Muscle layer of duodenum (tissue), 2 donors: ENCODE data around the gene PPFIBP1.
"Not testable (repeated sequence)": the region's sequence is repeated elsewhere in the genome, so short reads cannot be mapped to it uniquely, and the experiment has no call there.

Experiments
- H3K27ac ChIP-seq: one replicate; pipeline ENCODE4 v1.7.0; 2013; ENCODE audit warnings: mild to moderate bottlenecking, low read length
- H3K27me3 ChIP-seq: one replicate; pipeline ENCODE4 v1.7.0; 2013; ENCODE audit warnings: low read depth, mild to moderate bottlenecking, control low read depth, low read length
- H3K36me3 ChIP-seq, 2 donors: one replicate each; pipeline ENCODE4 v1.7.0; 2013; ENCODE audit warnings: low read length in 2 of 2, control low read depth in 1 of 2, mild to moderate bottlenecking in 1 of 2; ENCODE audit not compliant: insufficient read depth in 2 of 2, control insufficient read depth in 1 of 2
- H3K4me1 ChIP-seq, 2 donors: one replicate each; pipeline ENCODE4 v1.7.0; 2013; ENCODE audit warnings: low read length in 2 of 2, mild to moderate bottlenecking in 2 of 2, control low read depth in 1 of 2, moderate library complexity in 1 of 2; ENCODE audit not compliant: insufficient read depth in 2 of 2, control insufficient read depth in 1 of 2
- H3K4me3 ChIP-seq, 2 donors: one replicate each; pipeline ENCODE4 v1.7.0; 2013; ENCODE audit warnings: low read length in 2 of 2, low read depth in 1 of 2, mild to moderate bottlenecking in 1 of 2
- H3K9me3 ChIP-seq, 2 donors: one replicate each; pipeline ENCODE4 v1.7.0; 2013; ENCODE audit warnings: low read length in 2 of 2, control low read depth in 1 of 2, mild to moderate bottlenecking in 1 of 2; ENCODE audit not compliant: control insufficient read depth in 1 of 2
- donor health status: healthy.

Gene PPFIBP1

DNA sequence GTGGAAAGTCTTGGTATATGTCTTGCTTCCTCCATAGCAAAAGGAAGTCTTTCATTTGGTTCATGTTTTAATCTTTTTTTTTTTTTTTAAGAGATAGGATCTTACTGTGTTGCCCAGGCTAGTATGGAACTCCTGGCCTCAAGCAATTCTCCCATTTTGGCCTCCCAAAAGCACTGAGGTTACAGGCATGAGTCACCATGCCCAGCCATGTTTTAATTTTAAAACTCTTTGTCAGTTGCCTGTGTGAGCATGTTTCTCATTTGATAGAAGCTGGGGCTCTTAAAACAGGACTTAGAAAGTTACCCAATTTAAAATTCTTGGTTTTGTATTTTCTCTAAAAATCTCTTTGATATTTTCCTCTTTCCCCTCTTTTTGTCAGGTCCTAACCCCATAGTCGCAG is 127.2 kb downstream of the PPFIBP1 start:
- Histone ChIP-seq H3K27me3 (no peaks in the 10 kb centered on the region), H3K27ac (no peak overlapping the region), H3K4me3 (no peak overlapping the region), H3K4me1 (no peaks in the 10 kb centered on the region), H3K9me3 (no peaks in the 10 kb centered on the region), H3K36me3 (peaks cover 4 to 13% of the 10 kb centered on the region in 2 donors)

- H3K36me3 ChIP-seq = peaks cover 5 to 18% of the 10 kb centered on the region in 2 donors
- no peak overlapping the region for H3K27ac ChIP-seq
- no peaks in the 10 kb centered on the region for H3K4me1 ChIP-seq
- no peaks in the 10 kb centered on the region for H3K9me3 ChIP-seq
- H3K4me3 ChIP-seq = no peak overlapping the region
- no peaks in the 10 kb centered on the region for H3K27me3 ChIP-seq
Observed at GRCh38 chr12:27652174-27652763, 128.3 kb downstream of the PPFIBP1 start.

DNA sequence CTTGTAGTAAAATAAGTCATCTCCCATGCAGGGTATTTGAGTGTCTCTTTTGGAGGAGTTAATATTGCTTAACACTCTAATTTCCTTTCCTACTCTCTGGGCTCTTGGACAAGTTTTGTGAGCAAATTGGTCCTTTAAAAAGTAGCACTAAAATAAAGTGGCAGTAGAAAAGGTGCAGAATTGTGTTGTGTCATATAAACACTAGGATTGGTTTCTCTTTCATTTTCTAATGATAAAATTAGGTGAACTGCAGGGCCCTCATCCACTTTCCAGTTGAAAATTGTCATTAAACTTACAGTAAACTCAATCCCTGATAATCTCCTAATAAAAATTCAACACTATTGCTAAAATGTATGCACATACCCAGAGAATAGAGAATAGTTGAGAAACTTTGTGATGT is 129.7 kb downstream of the PPFIBP1 start:
- Histone ChIP-seq H3K9me3 (no peaks in the 10 kb centered on the region), H3K36me3 (peaks cover 4 to 23% of the 10 kb centered on the region in 2 donors), H3K4me1 (no peaks in the 10 kb centered on the region), H3K27me3 (no peaks in the 10 kb centered on the region), H3K4me3 (no peak overlapping the region), H3K27ac (no peak overlapping the region)

- H3K27ac ChIP-seq, H3K4me1 ChIP-seq, H3K4me3 ChIP-seq, H3K27me3 ChIP-seq, H3K9me3 ChIP-seq: not testable (repeated sequence)
- H3K36me3 ChIP-seq = peaks cover 9 to 16% of the 10 kb centered on the region in 2 donors
Observed at GRCh38 chr12:27655476-27655875, 131.5 kb downstream of the PPFIBP1 start.

GRCh38 chr12:27657296-27657695 is 133.3 kb downstream of the PPFIBP1 start:
- no peaks in the 10 kb centered on the region for H3K4me1 ChIP-seq
- peaks cover 9 to 20% of the 10 kb centered on the region in 2 donors for H3K36me3 ChIP-seq
- H3K27me3 ChIP-seq = no peaks in the 10 kb centered on the region
- H3K4me3 ChIP-seq = no peak overlapping the region
- H3K27ac ChIP-seq = no peak overlapping the region
- no peaks in the 10 kb centered on the region for H3K9me3 ChIP-seq

- Histone ChIP-seq H3K4me3 (no peak overlapping the region), H3K36me3 (peaks cover 13 to 33% of the 10 kb centered on the region in 2 donors), H3K27me3 (no peaks in the 10 kb centered on the region), H3K4me1 (no peaks in the 10 kb centered on the region), H3K27ac (no peak overlapping the region), H3K9me3 (no peaks in the 10 kb centered on the region)
Observed at GRCh38 chr12:27665704-27666103, 141.7 kb downstream of the PPFIBP1 start.

- no peaks in the 10 kb centered on the region for H3K4me1 ChIP-seq
- H3K4me3 ChIP-seq = no peak overlapping the region
- H3K27ac ChIP-seq = no peak overlapping the region
- peaks cover 13 to 29% of the 10 kb centered on the region in 2 donors for H3K36me3 ChIP-seq
- no peaks in the 10 kb centered on the region for H3K9me3 ChIP-seq
- H3K27me3 ChIP-seq = no peaks in the 10 kb centered on the region
Observed at GRCh38 chr12:27666510-27666909, 142.5 kb downstream of the PPFIBP1 start.

- H3K27ac ChIP-seq = no peak overlapping the region
Observed at GRCh38 chr12:27667540-27667939, 143.5 kb downstream of the PPFIBP1 start.

DNA sequence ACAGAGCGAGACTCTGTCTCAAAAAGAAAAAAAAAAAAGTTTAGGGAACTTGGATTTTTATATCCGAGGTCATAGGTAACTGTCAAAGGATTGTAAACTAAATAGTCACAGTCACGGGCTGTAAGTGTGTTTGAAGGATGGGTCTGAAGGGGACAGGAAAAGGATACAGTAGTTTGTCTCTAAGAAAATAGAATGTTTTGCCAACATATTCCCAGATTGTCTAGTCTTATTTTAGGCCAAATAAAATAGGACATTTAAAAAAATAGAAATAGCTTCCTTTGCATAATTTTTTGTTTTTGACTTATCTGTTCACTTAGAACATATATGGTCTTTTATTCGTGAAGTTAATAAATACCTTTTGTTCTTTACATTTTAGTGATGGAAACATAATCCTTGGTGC is 148.0 kb downstream of the PPFIBP1 start:
- Histone ChIP-seq H3K27ac (no peak overlapping the region), H3K27me3 (no peaks in the 10 kb centered on the region), H3K9me3 (no peaks in the 10 kb centered on the region), H3K4me1 (peaks cover 0 to 15% of the 10 kb centered on the region in 2 donors), H3K4me3 (no peak overlapping the region), H3K36me3 (peaks cover 10 to 29% of the 10 kb centered on the region in 2 donors)

More at GRCh38 chr12:27667540-27667939, 143.5 kb downstream of the PPFIBP1 start:
- Histone ChIP-seq H3K4me3 (no peak overlapping the region), H3K9me3 (no peaks in the 10 kb centered on the region), H3K36me3 (peaks cover 13 to 29% of the 10 kb centered on the region in 2 donors), H3K4me1 (peaks cover 0 to 3% of the 10 kb centered on the region in 2 donors), H3K27me3 (no peaks in the 10 kb centered on the region)

DNA sequence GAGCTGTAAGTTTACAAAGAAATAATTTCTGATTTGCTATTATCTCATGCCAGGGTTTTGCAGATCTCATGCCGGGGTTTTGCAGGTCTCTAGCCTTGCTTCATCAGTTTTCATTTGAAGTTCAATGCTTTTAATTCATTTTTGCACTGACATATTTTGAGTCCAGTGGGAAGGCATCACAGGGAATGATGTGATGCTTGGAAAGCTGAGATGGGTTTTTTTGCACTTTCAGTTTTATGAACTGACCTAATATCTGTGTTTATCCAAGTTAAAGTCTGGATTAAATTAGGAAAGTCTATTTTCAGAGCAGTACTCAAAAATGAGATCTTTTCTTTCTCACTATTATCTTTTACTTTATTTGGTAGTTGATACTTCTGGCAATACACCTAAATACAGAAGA is 148.6 kb downstream of the PPFIBP1 start:
- no peaks in the 10 kb centered on the region for H3K9me3 ChIP-seq
- H3K4me3 ChIP-seq = no peak overlapping the region
- peaks cover 0 to 15% of the 10 kb centered on the region in 2 donors for H3K4me1 ChIP-seq
- no peak overlapping the region for H3K27ac ChIP-seq
- no peaks in the 10 kb centered on the region for H3K27me3 ChIP-seq
- peaks cover 9 to 29% of the 10 kb centered on the region in 2 donors for H3K36me3 ChIP-seq

GRCh38 chr12:27673101-27673718 is 149.2 kb downstream of the PPFIBP1 start:
- Histone ChIP-seq H3K36me3 (peaks cover 6 to 25% of the 10 kb centered on the region in 2 donors), H3K4me3 (no peak overlapping the region), H3K4me1 (peaks cover 0 to 15% of the 10 kb centered on the region in 2 donors), H3K27me3 (no peaks in the 10 kb centered on the region), H3K27ac (no peak overlapping the region), H3K9me3 (no peaks in the 10 kb centered on the region)

DNA sequence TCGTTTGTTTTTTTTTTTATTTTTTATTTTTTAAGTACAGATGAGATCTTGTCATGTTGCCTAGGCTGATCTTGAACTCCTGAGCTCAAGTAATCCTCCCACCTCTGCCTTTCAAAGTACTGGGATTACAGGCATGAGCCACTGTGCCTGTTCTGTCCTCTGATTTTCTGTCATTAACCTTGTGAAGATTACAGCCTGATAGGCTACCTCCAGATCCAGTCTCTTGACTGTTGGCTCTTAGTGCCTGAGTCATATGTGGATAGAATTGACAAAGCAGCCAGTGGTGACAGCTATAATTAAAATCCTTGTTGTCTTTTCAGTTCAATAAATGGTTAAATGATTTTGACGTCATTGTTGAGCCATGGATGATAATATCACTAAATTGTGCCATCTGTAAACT is 151.0 kb downstream of the PPFIBP1 start:
- no peaks in the 10 kb centered on the region for H3K27me3 ChIP-seq
- peaks cover 13 to 28% of the 10 kb centered on the region in 2 donors for H3K36me3 ChIP-seq
- peaks cover 0 to 15% of the 10 kb centered on the region in 2 donors for H3K4me1 ChIP-seq

More for the DNA sequence above, 151.0 kb downstream of the PPFIBP1 start:
- no peaks in the 10 kb centered on the region for H3K9me3 ChIP-seq
- no peak overlapping the region for H3K27ac ChIP-seq
- H3K4me3 ChIP-seq = no peak overlapping the region
